IMR-90 (cell line): ENCODE data around the gene STIM1. TPM values are rescaled to one million over a fixed set of nuclear protein-coding genes. Genes with fewer than 3 reads are reported as not detected.

Experiments used
- ATAC-seq: fragments of 200-7000 bp; cut with Tn5 transposase; 2 replicates; pipeline ENCODE4 v1.9.1; 2020; ENCODE audit warnings: low read depth, mild to moderate bottlenecking, moderate library complexity
- BruUV-seq: library from RNA; stranded (reverse); fragments of 400-500 nt; replicated peaks from 2 replicates; lab custom pipeline; 2021; lab: Mats Ljungman, UMichigan
- CTCF ChIA-PET: fragments of 300-600 bp; formaldehyde crosslinking; extraction: SDS; loops from one replicate; lab custom pipeline; 2021; ENCODE audit warnings: antibody characterized with exemption; lab: Yijun Ruan, JAX
- POLR2A ChIA-PET: fragments of 300-600 bp; sonication (Branson Sonifier 250); formaldehyde crosslinking; loops from one replicate; lab custom pipeline; 2022; ENCODE audit warnings: antibody characterized with exemption; ENCODE audit not compliant: unreplicated experiment; lab: Charles Lee
- DNase-seq: peaks from one replicate; pipeline ENCODE4 v3.0.0; 2013
- H2AFZ ChIP-seq: replicated peaks from 2 replicates; pipeline ENCODE3; 2013; ENCODE audit warnings: low read length, mild to moderate bottlenecking; ENCODE audit not compliant: poor library complexity
- H2AK5ac ChIP-seq: 2 replicates; pipeline ENCODE4 v1.6.1; 2013; ENCODE audit warnings: low read depth, low read length, inconsistent platforms
- H2AK9ac ChIP-seq: replicated peaks from 2 replicates; pipeline ENCODE3; 2013; ENCODE audit warnings: mild to moderate bottlenecking, low read depth, low read length, moderate library complexity; ENCODE audit not compliant: poor library complexity
- H2BK120ac ChIP-seq: 2 replicates; pipeline ENCODE4 v1.6.1; 2013; ENCODE audit warnings: low read depth, low read length, inconsistent platforms
- H2BK15ac ChIP-seq: 3 replicates; pipeline ENCODE4 v1.6.1; 2013; ENCODE audit warnings: low read depth, low read length, inconsistent platforms
- H2BK20ac ChIP-seq: 2 replicates; pipeline ENCODE4 v1.6.1; 2013; ENCODE audit warnings: low read depth, mild to moderate bottlenecking, inconsistent platforms, low read length, moderate library complexity
- H2BK5ac ChIP-seq: 2 replicates; pipeline ENCODE4 v1.6.1; 2013; ENCODE audit warnings: mild to moderate bottlenecking, low read depth, low read length, inconsistent platforms; ENCODE audit not compliant: poor library complexity, severe bottlenecking
- H3K14ac ChIP-seq: replicated peaks from 2 replicates; pipeline ENCODE4 v1.6.1; 2013; ENCODE audit warnings: low read depth, low read length, inconsistent platforms
- H3K18ac ChIP-seq: 2 replicates; pipeline ENCODE4 v1.6.1; 2013; ENCODE audit warnings: low read depth, low read length, control low read depth
- H3K23ac ChIP-seq: 2 replicates; pipeline ENCODE4 v1.6.1; 2013; ENCODE audit warnings: low read depth, low read length, inconsistent platforms
- H3K27ac ChIP-seq: 2 replicates; pipeline ENCODE4 v1.5.1; 2013; ENCODE audit warnings: mild to moderate bottlenecking, control low read depth, low read length; ENCODE audit not compliant: insufficient read depth
- H3K27me3 ChIP-seq: 2 replicates; pipeline ENCODE4 v1.6.1; 2013; ENCODE audit warnings: low read length; ENCODE audit not compliant: control insufficient read depth, insufficient read depth
- H3K36me3 ChIP-seq: 2 replicates; pipeline ENCODE4 v1.6.1; 2013; ENCODE audit warnings: low read length, mixed read lengths; ENCODE audit not compliant: control insufficient read depth, insufficient read depth
- H3K4ac ChIP-seq: 2 replicates; pipeline ENCODE4 v1.6.1; 2013; ENCODE audit warnings: low read depth, low read length, inconsistent platforms
- H3K4me1 ChIP-seq: 2 replicates; pipeline ENCODE4 v1.6.1; 2013; ENCODE audit warnings: low read length, mixed read lengths; ENCODE audit not compliant: control insufficient read depth, insufficient read depth
- H3K4me2 ChIP-seq: 2 replicates; pipeline ENCODE4 v1.6.1; 2013; ENCODE audit warnings: low read depth, mild to moderate bottlenecking, control low read depth, low read length, moderate library complexity
- H3K4me3 ChIP-seq: 2 replicates; pipeline ENCODE4 v1.5.1; 2013; ENCODE audit warnings: low read depth, mild to moderate bottlenecking, control low read depth, low read length, moderate library complexity; ENCODE audit not compliant: insufficient read depth
- H3K56ac ChIP-seq: 2 replicates; pipeline ENCODE4 v1.6.1; 2013; ENCODE audit warnings: low read length, inconsistent platforms; ENCODE audit not compliant: insufficient read depth; ENCODE audit errors: extremely low read depth
- H3K79me1 ChIP-seq, 2 experiments: 2 replicates each; pipeline ENCODE4 v1.6.1; 2013; ENCODE audit warnings: low read length in 2 of 2, inconsistent platforms in 1 of 2, low read depth in 1 of 2
- H3K9ac ChIP-seq: 2 replicates; pipeline ENCODE4 v1.6.1; 2013; ENCODE audit warnings: low read depth, low read length, control low read depth
- H3K9me1 ChIP-seq: 2 replicates; pipeline ENCODE4 v1.6.1; 2013; ENCODE audit warnings: low read length, inconsistent platforms; ENCODE audit not compliant: insufficient read depth
- H3K9me3 ChIP-seq: 2 replicates; pipeline ENCODE4 v1.6.1; 2013; ENCODE audit warnings: low read length; ENCODE audit not compliant: control insufficient read depth, insufficient read depth
- H4K20me1 ChIP-seq: 2 replicates; pipeline ENCODE4 v1.6.1; 2013; ENCODE audit warnings: low read length, inconsistent platforms; ENCODE audit not compliant: insufficient read depth
- H4K5ac ChIP-seq: 2 replicates; pipeline ENCODE4 v1.6.1; 2013; ENCODE audit warnings: mild to moderate bottlenecking, low read depth, low read length, control low read depth
- H4K8ac ChIP-seq, 2 experiments: 2 replicates each; pipeline ENCODE4 v1.6.1; 2013; ENCODE audit warnings: low read depth in 2 of 2, low read length in 2 of 2, control low read depth in 1 of 2, inconsistent platforms in 1 of 2
- H4K91ac ChIP-seq: 2 replicates; pipeline ENCODE4 v1.6.1; 2013; ENCODE audit warnings: low read depth, low read length, inconsistent platforms; ENCODE audit not compliant: insufficient read depth
- CEBPB ChIP-seq: IDR thresholded peaks from 2 replicates; pipeline ENCODE4 v1.6.1; 2012; ENCODE audit warnings: low read depth, low read length, improper control_type of control experiment
- MAFK ChIP-seq: IDR thresholded peaks from 2 replicates; pipeline ENCODE4 v1.6.1; 2012; ENCODE audit warnings: low read depth, low read length, improper control_type of control experiment
- POLR2A ChIP-seq: IDR thresholded peaks from 2 replicates; pipeline ENCODE4 v1.6.1; 2012; ENCODE audit warnings: mild to moderate bottlenecking, low read depth, low read length
- RCOR1 ChIP-seq: IDR thresholded peaks from 2 replicates; pipeline ENCODE4 v1.6.1; 2012; ENCODE audit warnings: mild to moderate bottlenecking, low read length, improper control_type of control experiment; ENCODE audit not compliant: insufficient replicate concordance
- SMC3 ChIP-seq: fragments of 150-350 bp; IDR thresholded peaks from 2 replicates; pipeline ENCODE4 v1.6.1; 2016; ENCODE audit warnings: low read depth, mild to moderate bottlenecking, antibody characterized with exemption, low read length, moderate library complexity
- WGBS, 2 experiments: methylation state at CpG; one replicate each; pipeline versions ENCODE4 v1.1.5 to v1.1.7; 2013; ENCODE audit warnings: missing lambda C conversion rate in 2 of 2; ENCODE audit not compliant: insufficient read length in 1 of 2; ENCODE audit errors: extremely low coverage in 2 of 2; 5-methylcytosine and 5-hydroxymethylcytosine counted together
- dilution Hi-C: fragments of 300-500 bp; cut with HindIII; formaldehyde crosslinking; loops from one replicate; pipeline ENCODE4 v1.14.3; 2018; ENCODE audit warnings: low sequenced_read_pairs; ENCODE audit not compliant: unreplicated experiment
- in situ Hi-C: fragments of 300-500 bp; cut with MboI; formaldehyde crosslinking; loops from 3 replicates; pipeline ENCODE4 v1.14.3; 2019; ENCODE audit warnings: low sequenced_read_pairs, inconsistent platforms, mixed read lengths
- intact Hi-C: fragments of 100-400 bp; cut with micrococcal nuclease; formaldehyde crosslinking; loops from 2 replicates; pipeline ENCODE4 v1.10.0; 2022
- polyA plus RNA-seq, 3 experiments: library from polyadenylated mRNA; depleted of rRNA; stranded (reverse); fragments of >200 nt; gene quantifications; 2 replicates each; pipeline ENCODE4 v1.2.3, GENCODE V29; 2012; ENCODE audit warnings: low replicate concordance in 1 of 3
- total RNA-seq: library from RNA; depleted of rRNA; stranded (reverse); fragments of >200 nt; gene quantifications from 2 replicates; pipeline ENCODE4 v1.2.3, GENCODE V29; 2012
- TF ChIP-seq, protein P1 (sequence below): fragments of 150-350 bp; IDR thresholded peaks from 2 replicates; pipeline ENCODE4 v1.6.1; 2016; ENCODE audit warnings: low read depth, mild to moderate bottlenecking, low read length, moderate library complexity, borderline replicate concordance
- TF ChIP-seq, protein P2 (sequence below): conservative IDR thresholded peaks from 2 replicates; pipeline ENCODE4 v1.5.1; 2012; ENCODE audit warnings: mild to moderate bottlenecking, low read depth, low read length, improper control_type of control experiment

Gene STIM1
- total and polyA plus RNA-seq, 2 of the 4 experiments (the other 2 are of a cell fraction) = 17.9 to 23.0 TPM

DNA sequence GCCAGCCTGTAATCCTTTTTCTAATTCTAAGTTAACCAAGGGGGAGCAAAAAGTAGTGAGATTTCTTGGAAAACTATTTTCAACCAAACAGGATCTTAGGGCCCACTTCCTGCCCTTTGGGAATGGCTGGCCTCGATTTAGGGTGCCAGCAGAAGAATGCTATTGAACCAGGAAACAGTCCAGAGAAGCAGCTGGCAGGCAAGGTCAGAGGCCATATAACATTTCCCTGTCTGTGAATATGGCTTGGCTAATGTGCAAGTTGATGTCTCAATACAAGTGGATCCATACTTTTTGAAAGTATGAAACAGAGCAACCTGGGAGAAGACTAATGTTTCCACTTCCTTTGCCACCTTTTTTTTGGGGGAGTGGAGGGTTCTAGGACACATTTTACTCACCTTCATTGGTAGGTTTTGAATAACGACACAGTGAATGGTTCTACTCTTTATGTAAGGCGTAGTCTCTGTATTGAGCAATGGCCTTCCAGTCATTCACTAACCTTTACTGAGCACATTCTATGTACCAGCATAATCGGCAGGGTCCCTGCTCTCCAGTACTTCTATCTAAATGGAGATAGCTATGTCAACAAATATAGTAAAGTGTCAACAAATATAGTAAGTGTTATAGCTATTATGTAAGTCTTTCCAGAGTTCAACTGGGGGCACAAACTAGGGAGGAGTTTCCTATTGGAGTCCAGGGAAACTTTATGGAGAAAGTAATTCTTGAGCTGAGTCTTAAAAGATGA lies 204.9 kb downstream of the STIM1 start:
- H3K27me3 ChIP-seq = no peaks in the 10 kb centered on the region
- H2BK120ac ChIP-seq = no peak overlapping the region
- H2AFZ ChIP-seq = no peak overlapping the region
- in situ Hi-C loops (no loop called here), dilution Hi-C loops (no loop called here), intact Hi-C loops (no loop called here)
- no peak overlapping the region for H3K23ac ChIP-seq
- H4K91ac ChIP-seq = no peak overlapping the region
- H3K4me1 ChIP-seq = peaks cover 3% of the 10 kb centered on the region
- TF ChIP-seq RCOR1 = no peak
- TF ChIP-seq, protein P1, sequence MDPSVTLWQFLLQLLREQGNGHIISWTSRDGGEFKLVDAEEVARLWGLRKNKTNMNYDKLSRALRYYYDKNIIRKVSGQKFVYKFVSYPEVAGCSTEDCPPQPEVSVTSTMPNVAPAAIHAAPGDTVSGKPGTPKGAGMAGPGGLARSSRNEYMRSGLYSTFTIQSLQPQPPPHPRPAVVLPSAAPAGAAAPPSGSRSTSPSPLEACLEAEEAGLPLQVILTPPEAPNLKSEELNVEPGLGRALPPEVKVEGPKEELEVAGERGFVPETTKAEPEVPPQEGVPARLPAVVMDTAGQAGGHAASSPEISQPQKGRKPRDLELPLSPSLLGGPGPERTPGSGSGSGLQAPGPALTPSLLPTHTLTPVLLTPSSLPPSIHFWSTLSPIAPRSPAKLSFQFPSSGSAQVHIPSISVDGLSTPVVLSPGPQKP = no peak
- TF ChIP-seq POLR2A = no peak
- no peak for TF ChIP-seq SMC3
- no peak for TF ChIP-seq CEBPB
- TF ChIP-seq, protein P2, sequence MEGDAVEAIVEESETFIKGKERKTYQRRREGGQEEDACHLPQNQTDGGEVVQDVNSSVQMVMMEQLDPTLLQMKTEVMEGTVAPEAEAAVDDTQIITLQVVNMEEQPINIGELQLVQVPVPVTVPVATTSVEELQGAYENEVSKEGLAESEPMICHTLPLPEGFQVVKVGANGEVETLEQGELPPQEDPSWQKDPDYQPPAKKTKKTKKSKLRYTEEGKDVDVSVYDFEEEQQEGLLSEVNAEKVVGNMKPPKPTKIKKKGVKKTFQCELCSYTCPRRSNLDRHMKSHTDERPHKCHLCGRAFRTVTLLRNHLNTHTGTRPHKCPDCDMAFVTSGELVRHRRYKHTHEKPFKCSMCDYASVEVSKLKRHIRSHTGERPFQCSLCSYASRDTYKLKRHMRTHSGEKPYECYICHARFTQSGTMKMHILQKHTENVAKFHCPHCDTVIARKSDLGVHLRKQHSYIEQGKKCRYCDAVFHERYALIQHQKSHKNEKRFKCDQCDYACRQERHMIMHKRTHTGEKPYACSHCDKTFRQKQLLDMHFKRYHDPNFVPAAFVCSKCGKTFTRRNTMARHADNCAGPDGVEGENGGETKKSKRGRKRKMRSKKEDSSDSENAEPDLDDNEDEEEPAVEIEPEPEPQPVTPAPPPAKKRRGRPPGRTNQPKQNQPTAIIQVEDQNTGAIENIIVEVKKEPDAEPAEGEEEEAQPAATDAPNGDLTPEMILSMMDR = no peak
- no peak for TF ChIP-seq MAFK
- no peak overlapping the region for H2BK15ac ChIP-seq
- H2AK5ac ChIP-seq = no peak overlapping the region
- H3K79me1 ChIP-seq = no peaks in the 10 kb centered on the region
- no peak overlapping the region for H3K4me3 ChIP-seq
- ChIA-PET POLR2A (no interaction called here), CTCF (interaction anchor here (1.1 to 2.6 kb wide), 2 partner anchors 12 to 205 kb away, joined by 4 to 9 read pairs; partner anchors contain the start of gene STIM1)
- H2BK5ac ChIP-seq = no peak overlapping the region
- no peak for ATAC-seq
- no peak overlapping the region for H3K4me2 ChIP-seq
- no peak overlapping the region for H3K9ac ChIP-seq
- H4K20me1 ChIP-seq = no peaks in the 10 kb centered on the region
- H3K4ac ChIP-seq = no peak overlapping the region
- H3K14ac ChIP-seq = no peak overlapping the region
- H4K5ac ChIP-seq = no peak overlapping the region
- no peak overlapping the region for H3K56ac ChIP-seq
- H3K9me3 ChIP-seq = no peaks in the 10 kb centered on the region
- DNase-seq = no peak
- H3K36me3 ChIP-seq = peaks cover 8% of the 10 kb centered on the region
- H2AK9ac ChIP-seq = no peak overlapping the region
- BruUV-seq = no TSS peak
- H3K9me1 ChIP-seq = peaks cover 11% of the 10 kb centered on the region
- no peak overlapping the region for H3K27ac ChIP-seq
- no CpG with 5 or more reads among the region's 4 CpGs for whole genome bisulfite sequencing, 2 experiments
- no peak overlapping the region for H2BK20ac ChIP-seq
- H4K8ac ChIP-seq = no peak overlapping the region
- no peak overlapping the region for H3K18ac ChIP-seq
